Cardiac muscle cell (in vitro differentiated cells and primary cell): ENCODE results near the gene ANKMY2. TPM values are rescaled to one million over a fixed set of nuclear protein-coding genes. Genes with fewer than 3 reads are reported as not detected.

Experiments used
- DNase-seq, 2 donors: peaks; one replicate each; pipeline versions ENCODE4 v3.0.0 to v3.0.0-alpha.2; 2010 to 2017; ENCODE audit warnings: low read depth in 1 of 2, low spot score in 1 of 2
- H3K27ac ChIP-seq: fragments of 200-600 bp; sonication (generic); 2 replicates; pipeline ENCODE4 v1.5.1; 2016
- H3K27me3 ChIP-seq: fragments of 200-600 bp; sonication (generic); 2 replicates; pipeline ENCODE4 v1.6.0; 2016; ENCODE audit warnings: control low read depth
- H3K36me3 ChIP-seq: fragments of 200-600 bp; sonication (generic); 2 replicates; pipeline ENCODE4 v1.5.1; 2016; ENCODE audit warnings: control low read depth
- H3K4me1 ChIP-seq: fragments of 200-600 bp; sonication (generic); 2 replicates; pipeline ENCODE4 v1.8.1; 2017; ENCODE audit warnings: low read depth, mild to moderate bottlenecking, mixed run types
- H3K4me3 ChIP-seq: fragments of 200-600 bp; sonication (generic); 2 replicates; pipeline ENCODE4 v1.5.1; 2016; ENCODE audit warnings: mild to moderate bottlenecking
- H3K9me3 ChIP-seq: fragments of 200-600 bp; sonication (generic); 2 replicates; pipeline ENCODE4 v1.5.1; 2017; ENCODE audit warnings: low read depth, mild to moderate bottlenecking, control low read depth
- polyA plus RNA-seq: library from polyadenylated mRNA; unstranded; fragments of >200 nt; fragmentation: Nextera tagmentation; extraction: Ambion mirVana; gene quantifications from 2 replicates; pipeline ENCODE4 v1.2.1, GENCODE V29; 2016
- total RNA-seq: library from RNA; depleted of rRNA; stranded (reverse); fragments of >200 nt; gene quantifications from 2 replicates; pipeline ENCODE4 v1.2.3, GENCODE V29; 2016
- TF ChIP-seq, protein P1 (sequence below): IDR thresholded peaks from 2 replicates; pipeline ENCODE4 v1.5.1; 2012; ENCODE audit warnings: low read depth, mild to moderate bottlenecking, low read length

The ANKMY2 gene
- total and polyA plus RNA-seq, 2 experiments from 2014 or later = 44.6 to 54.1 TPM

DNA sequence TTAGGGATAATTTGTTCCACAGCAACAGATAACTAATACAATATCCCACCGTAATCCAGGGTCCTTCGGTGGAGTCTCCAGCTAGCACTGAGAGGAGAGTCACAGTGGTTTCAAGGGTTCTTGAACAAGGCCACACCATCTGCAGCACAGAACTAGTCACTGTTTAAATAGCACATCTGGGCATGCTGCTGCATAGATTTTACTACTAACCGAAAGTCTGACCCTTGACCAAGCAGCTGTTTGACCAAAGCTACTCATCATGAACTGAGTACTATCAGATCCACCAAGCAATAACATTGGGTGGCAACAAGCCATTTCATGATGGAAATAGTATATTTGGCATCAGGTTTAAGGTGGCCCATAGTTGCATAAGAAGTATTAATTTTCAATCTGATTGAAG, 53.2 kb downstream of the ANKMY2 start:
- no peak for DNase-seq
- TF ChIP-seq, protein P1, sequence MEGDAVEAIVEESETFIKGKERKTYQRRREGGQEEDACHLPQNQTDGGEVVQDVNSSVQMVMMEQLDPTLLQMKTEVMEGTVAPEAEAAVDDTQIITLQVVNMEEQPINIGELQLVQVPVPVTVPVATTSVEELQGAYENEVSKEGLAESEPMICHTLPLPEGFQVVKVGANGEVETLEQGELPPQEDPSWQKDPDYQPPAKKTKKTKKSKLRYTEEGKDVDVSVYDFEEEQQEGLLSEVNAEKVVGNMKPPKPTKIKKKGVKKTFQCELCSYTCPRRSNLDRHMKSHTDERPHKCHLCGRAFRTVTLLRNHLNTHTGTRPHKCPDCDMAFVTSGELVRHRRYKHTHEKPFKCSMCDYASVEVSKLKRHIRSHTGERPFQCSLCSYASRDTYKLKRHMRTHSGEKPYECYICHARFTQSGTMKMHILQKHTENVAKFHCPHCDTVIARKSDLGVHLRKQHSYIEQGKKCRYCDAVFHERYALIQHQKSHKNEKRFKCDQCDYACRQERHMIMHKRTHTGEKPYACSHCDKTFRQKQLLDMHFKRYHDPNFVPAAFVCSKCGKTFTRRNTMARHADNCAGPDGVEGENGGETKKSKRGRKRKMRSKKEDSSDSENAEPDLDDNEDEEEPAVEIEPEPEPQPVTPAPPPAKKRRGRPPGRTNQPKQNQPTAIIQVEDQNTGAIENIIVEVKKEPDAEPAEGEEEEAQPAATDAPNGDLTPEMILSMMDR = no peak
- Histone ChIP-seq H3K27ac (no peak overlapping the region), H3K36me3 (no peaks in the 10 kb centered on the region), H3K27me3 (no peaks in the 10 kb centered on the region), H3K4me1 (peaks cover 24% of the 10 kb centered on the region), H3K4me3 (no peak overlapping the region), H3K9me3 (no peaks in the 10 kb centered on the region)

DNA sequence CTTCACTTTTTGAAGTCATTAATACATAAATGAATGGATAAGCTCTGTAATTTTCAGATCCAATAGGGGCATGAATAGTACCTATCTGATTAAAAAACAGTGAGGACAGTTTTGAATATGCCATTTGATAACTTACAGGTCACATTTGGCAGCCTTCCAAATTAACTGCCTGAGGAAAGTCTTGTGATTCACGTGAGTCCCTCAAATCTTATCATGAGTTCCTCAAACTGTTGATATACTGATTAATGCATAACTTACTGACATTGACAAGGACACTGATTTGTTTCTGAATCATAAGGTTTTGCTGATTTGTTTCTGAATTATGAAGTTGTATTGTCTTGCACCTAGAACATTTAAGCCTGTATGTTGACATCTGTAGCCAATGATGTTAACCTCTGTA, 55.1 kb downstream of the ANKMY2 start:
- H3K27ac ChIP-seq = no peak overlapping the region
- no peak overlapping the region for H3K4me3 ChIP-seq
- TF ChIP-seq, protein P1 = no peak
- peak in 1 of 2 donors; percentile 30 for DNase-seq
- no peaks in the 10 kb centered on the region for H3K9me3 ChIP-seq
- H3K36me3 ChIP-seq = no peaks in the 10 kb centered on the region
- peaks cover 16% of the 10 kb centered on the region for H3K4me1 ChIP-seq
- H3K27me3 ChIP-seq = no peaks in the 10 kb centered on the region

DNA sequence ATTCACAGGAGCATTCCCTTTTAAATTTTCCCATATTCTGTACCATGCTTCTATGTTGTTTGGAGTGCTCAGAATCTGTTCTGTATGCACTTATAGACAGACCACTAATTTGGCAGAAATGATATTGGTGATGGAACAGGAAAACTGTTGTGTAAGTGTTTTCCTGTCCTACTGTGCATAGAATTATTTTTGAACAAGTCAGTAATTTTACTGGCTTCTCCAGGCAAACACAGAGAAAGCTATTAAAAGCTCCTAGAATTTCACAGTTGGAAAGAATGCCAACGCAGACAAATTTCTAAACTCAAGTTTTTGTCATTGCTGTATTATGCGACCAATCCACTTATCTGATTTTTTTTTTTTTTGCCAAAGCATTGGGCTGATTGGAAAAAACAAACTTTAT, 55.7 kb downstream of the ANKMY2 start:
- no peak overlapping the region for H3K4me3 ChIP-seq
- H3K36me3 ChIP-seq = no peaks in the 10 kb centered on the region
- peaks cover 11% of the 10 kb centered on the region for H3K4me1 ChIP-seq
- no peaks in the 10 kb centered on the region for H3K27me3 ChIP-seq
- DNase-seq = no peak
- H3K27ac ChIP-seq = no peak overlapping the region
- no peaks in the 10 kb centered on the region for H3K9me3 ChIP-seq
- TF ChIP-seq, protein P1 = no peak

DNA sequence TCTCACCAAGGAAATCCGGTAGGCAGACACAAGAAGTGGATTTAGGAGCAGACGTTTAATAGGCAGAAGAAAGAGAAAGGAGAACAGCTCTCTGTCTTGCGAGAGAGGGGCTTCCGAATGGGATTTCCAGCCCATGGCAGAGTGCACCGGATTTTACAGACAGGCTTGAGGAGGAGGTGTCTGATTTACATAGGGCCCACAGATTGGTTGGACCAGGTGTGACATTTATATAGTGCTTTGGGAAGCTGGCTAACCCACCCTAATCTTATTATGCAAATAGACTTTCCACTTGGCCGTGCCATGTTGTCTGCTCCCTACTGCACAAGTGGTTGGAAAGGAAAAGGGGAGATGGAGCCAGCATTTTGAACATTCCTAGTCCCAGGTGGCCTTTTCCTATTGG, 57.8 kb downstream of the ANKMY2 start:
- Histone ChIP-seq H3K27ac (no peak overlapping the region), H3K9me3 (no peaks in the 10 kb centered on the region), H3K27me3 (no peaks in the 10 kb centered on the region), H3K36me3 (no peaks in the 10 kb centered on the region), H3K4me3 (no peak overlapping the region), H3K4me1 (peaks cover 10% of the 10 kb centered on the region)
- TF ChIP-seq, protein P1 = no peak
- DNase-seq = peak in 1 of 2 donors; percentile 36

DNA sequence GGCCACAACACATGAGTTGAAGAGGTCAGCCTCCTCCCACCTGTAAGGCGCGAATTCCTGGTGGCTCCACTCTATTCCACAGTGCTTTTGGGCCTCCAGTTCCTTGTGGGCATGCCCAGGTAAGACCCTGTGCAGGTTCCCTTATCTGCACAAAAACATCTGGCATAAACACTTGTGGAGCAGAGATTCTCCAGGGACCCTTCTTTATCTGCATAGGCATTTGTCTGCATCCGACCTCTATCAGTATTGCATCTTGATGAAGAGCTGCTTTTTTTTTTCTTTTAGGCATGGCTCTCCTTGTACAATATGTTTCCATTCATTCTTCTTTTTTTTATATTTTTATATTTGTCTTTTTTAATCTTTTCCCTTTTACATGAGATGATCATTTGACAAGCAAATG, 58.4 kb downstream of the ANKMY2 start:
- no peak overlapping the region for H3K4me3 ChIP-seq
- H3K27me3 ChIP-seq = no peaks in the 10 kb centered on the region
- no peak for DNase-seq
- no peaks in the 10 kb centered on the region for H3K9me3 ChIP-seq
- no peak overlapping the region for H3K27ac ChIP-seq
- TF ChIP-seq, protein P1 = no peak
- H3K36me3 ChIP-seq = no peaks in the 10 kb centered on the region
- H3K4me1 ChIP-seq = peaks cover 10% of the 10 kb centered on the region
